Measurements from ENCODE around the gene UBQLN3.

The UBQLN3 gene

GRCh38 chr11:5507177-5507932, 2.4 kb downstream of the UBQLN3 start:
- DNase-seq (ENCODE audit: low read depth in 2 of 2, low spot score in 1 of 2) = no peak

- DNase-seq (ENCODE audit: low read depth in 2 of 2, low spot score in 1 of 2) = no peak
These were observed 4.3 kb downstream of the UBQLN3 start for GRCh38 chr11:5505363-5506048.

- no peak for DNase-seq (ENCODE audit: low read depth in 2 of 2, low spot score in 1 of 2)
These were observed 5.3 kb downstream of the UBQLN3 start for GRCh38 chr11:5504403-5504921.

GRCh38 chr11:5500393-5500801, 9.4 kb downstream of the UBQLN3 start:
- no peak for DNase-seq (ENCODE audit: low read depth in 2 of 2, low spot score in 1 of 2)

GRCh38 chr11:5499671-5500070, 10.1 kb downstream of the UBQLN3 start:
- no peak for DNase-seq (ENCODE audit: low read depth in 2 of 2, low spot score in 1 of 2)

GRCh38 chr11:5489576-5490357, 20.0 kb downstream of the UBQLN3 start:
- DNase-seq (ENCODE audit: low read depth in 2 of 2, low spot score in 1 of 2) = no peak

GRCh38 chr11:5488798-5489399, 20.9 kb downstream of the UBQLN3 start:
- DNase-seq (ENCODE audit: low read depth in 2 of 2, low spot score in 1 of 2) = no peak

- DNase-seq (ENCODE audit: low read depth in 2 of 2, low spot score in 1 of 2) = no peak
These were observed 21.4 kb downstream of the UBQLN3 start, which contains the start of gene OR52D1 for GRCh38 chr11:5488385-5488784. Gene OR52D1 (plus strand): TSS chr11:5488685. CDS start chr11:5488707, 22 bp downstream.

GRCh38 chr11:5486421-5486820, 23.3 kb downstream of the UBQLN3 start:
- no peak for DNase-seq (ENCODE audit: low read depth in 2 of 2, low spot score in 1 of 2)

- DNase-seq (ENCODE audit: low read depth in 2 of 2, low spot score in 1 of 2) = no peak
These were observed 23.8 kb downstream of the UBQLN3 start for GRCh38 chr11:5486003-5486402.

GRCh38 chr11:5476186-5476819, 33.5 kb downstream of the UBQLN3 start:
- no peak for DNase-seq (ENCODE audit: low read depth in 2 of 2, low spot score in 1 of 2)

GRCh38 chr11:5473921-5474320, 35.8 kb downstream of the UBQLN3 start:
- no peak for DNase-seq (ENCODE audit: low read depth in 2 of 2, low spot score in 1 of 2)

GRCh38 chr11:5467527-5467926, 42.2 kb downstream of the UBQLN3 start:
- DNase-seq (ENCODE audit: low read depth in 2 of 2, low spot score in 1 of 2) = no peak

- no peak for DNase-seq (ENCODE audit: low read depth in 2 of 2, low spot score in 1 of 2)
These were observed 48.7 kb downstream of the UBQLN3 start for GRCh38 chr11:5460983-5461621.
